HepG2 (cell line): Measurements from ENCODE around the gene RPTOR. TPM values are rescaled to one million over a fixed set of nuclear protein-coding genes. Genes with fewer than 3 reads are reported as not detected.

ENCODE experiments used
- ATAC-seq: fragments of 200-7000 bp; cut with Tn5 transposase; 3 replicates; pipeline ENCODE4 v1.9.1; 2020; ENCODE audit warnings: mild to moderate bottlenecking, moderate library complexity
- BruUV-seq: library from RNA; stranded (reverse); fragments of 400-500 nt; replicated peaks from 2 replicates; lab custom pipeline; 2021; lab: Mats Ljungman, UMichigan
- CTCF ChIA-PET: fragments of 300-600 bp; formaldehyde crosslinking; extraction: SDS; loops from one replicate; lab custom pipeline; 2021; ENCODE audit warnings: low total read pairs, inconsistent platforms, low intra/inter-chr PET ratio; lab: Yijun Ruan, JAX
- POLR2A ChIA-PET: fragments of 350-600 bp; sonication (Branson Sonifier 250); formaldehyde crosslinking; loops from one replicate; lab custom pipeline; 2020; ENCODE audit warnings: antibody characterized with exemption, inconsistent platforms; lab: Yijun Ruan, JAX
- DNase-seq: peaks from one replicate; pipeline ENCODE4 v3.0.0-alpha.2; 2015; ENCODE audit warnings: low spot score
- FAIRE-seq: peaks from 3 replicates; lab custom pipeline; 2011; peaks lifted over from hg19 to GRCh38; lab: Jason Lieb, UNC
- H2AFZ ChIP-seq: one replicate; pipeline ENCODE4 v1.6.1; 2011; ENCODE audit warnings: low read length, inconsistent platforms
- H3K27ac ChIP-seq: fragments of 300-600 bp; 3 replicates; pipeline ENCODE4 v1.8.0; 2011; ENCODE audit warnings: mixed run types, mild to moderate bottlenecking, mixed read lengths, low read length, inconsistent platforms; ENCODE audit not compliant: insufficient read depth; ENCODE audit errors: extremely low read length
- H3K27me3 ChIP-seq, 2 experiments: fragments of 200-600 bp in 1 of 2; 2 replicates in 1 of 2; 3 replicates in 1 of 2; pipeline versions ENCODE4 v1.6.0 to v1.8.0; 2011; ENCODE audit warnings: low read length in 2 of 2, mild to moderate bottlenecking in 2 of 2, moderate library complexity in 2 of 2, inconsistent platforms in 1 of 2; ENCODE audit not compliant: insufficient read depth in 2 of 2, control insufficient read depth in 1 of 2
- H3K36me3 ChIP-seq, 2 experiments: fragments of 200-600 bp in 1 of 2; replicated peaks in 1 of 2; 2 replicates in 1 of 2; 3 replicates in 1 of 2; pipeline versions ENCODE4 v1.5.1 to v1.8.0; 2011; ENCODE audit warnings: low read length in 2 of 2, inconsistent platforms in 1 of 2; ENCODE audit not compliant: insufficient read depth in 2 of 2, control insufficient read depth in 1 of 2
- H3K4me1 ChIP-seq: 2 replicates; pipeline ENCODE4 v1.5.1; 2012; ENCODE audit warnings: low read length, inconsistent platforms; ENCODE audit not compliant: insufficient read depth
- H3K4me2 ChIP-seq: 2 replicates; pipeline ENCODE4 v1.6.0; 2011; ENCODE audit warnings: low read depth, low read length, inconsistent platforms
- H3K4me3 ChIP-seq, 3 experiments: fragments of 200-600 bp in 1 of 3; sonication (generic), shearing (Covaris generic) in 1 of 3; replicated peaks in 1 of 3; 2 replicates each; pipeline ENCODE4 v1.5.1; 2011 to 2016; ENCODE audit warnings: low read length in 3 of 3, inconsistent platforms in 2 of 3, low read depth in 2 of 3, mild to moderate bottlenecking in 2 of 3, control low read depth in 1 of 3, mixed read lengths in 1 of 3; ENCODE audit not compliant: insufficient read depth in 1 of 3
- H3K79me2 ChIP-seq: one replicate; pipeline ENCODE4 v1.6.1; 2011; ENCODE audit warnings: low read length, inconsistent platforms; ENCODE audit not compliant: insufficient read depth
- H3K9ac ChIP-seq: 2 replicates; pipeline ENCODE4 v1.6.0; 2011; ENCODE audit warnings: mild to moderate bottlenecking, low read depth, low read length, inconsistent platforms; ENCODE audit not compliant: insufficient read depth
- H3K9me3 ChIP-seq: 2 replicates; pipeline ENCODE4 v1.5.1; 2012; ENCODE audit warnings: mild to moderate bottlenecking, low read length
- H4K20me1 ChIP-seq: 2 replicates; pipeline ENCODE4 v1.6.0; 2011; ENCODE audit warnings: inconsistent platforms, mild to moderate bottlenecking, low read length, moderate library complexity; ENCODE audit not compliant: insufficient read depth
- CEBPB ChIP-seq: IDR thresholded peaks from 2 replicates; pipeline ENCODE4 v1.6.1; 2011; ENCODE audit warnings: low read depth, low read length, improper control_type of control experiment, borderline replicate concordance
- ERF ChIP-seq: IDR thresholded peaks from 2 replicates; pipeline ENCODE4 v1.6.1; 2018; ENCODE audit warnings: missing biosample characterization, missing genetic modification reagents
- NCOA2 ChIP-seq: sonication (generic); formaldehyde crosslinking; IDR thresholded peaks from 2 replicates; pipeline ENCODE4 v1.8.0; 2022; ENCODE audit warnings: inconsistent platforms
- PLRG1 ChIP-seq: fragments of 450-650 bp; conservative IDR thresholded peaks from 2 replicates; pipeline ENCODE4 v1.6.1; 2016
- RCOR2 ChIP-seq: IDR thresholded peaks from 2 replicates; pipeline ENCODE4 v1.6.1; 2016; ENCODE audit warnings: missing biosample characterization, missing genetic modification reagents
- SRF ChIP-seq: IDR thresholded peaks from 2 replicates; pipeline ENCODE4 v1.6.1; 2011; ENCODE audit warnings: mild to moderate bottlenecking, low read depth, low read length, moderate library complexity
- ZBTB39 ChIP-seq: sonication (generic); formaldehyde crosslinking; IDR thresholded peaks from 2 replicates; pipeline ENCODE4 v1.5.0; 2020; ENCODE audit warnings: missing genetic modification reagents
- ZFP36L1 ChIP-seq: sonication (generic); formaldehyde crosslinking; IDR thresholded peaks from 2 replicates; pipeline ENCODE4 v1.8.0; 2022; ENCODE audit warnings: mild to moderate bottlenecking, missing genetic modification reagents, moderate library complexity
- ZNF10 ChIP-seq: sonication (generic); formaldehyde crosslinking; IDR thresholded peaks from 2 replicates; pipeline ENCODE4 v1.4.0; 2020; ENCODE audit warnings: mild to moderate bottlenecking, low read depth, missing genetic modification reagents, borderline replicate concordance
- ZSCAN29 ChIP-seq: sonication (generic); formaldehyde crosslinking; conservative IDR thresholded peaks from 2 replicates; pipeline ENCODE4 v1.4.0; 2020; ENCODE audit warnings: mild to moderate bottlenecking, missing genetic modification reagents
- WGBS: methylation state at CpG from one replicate; pipeline ENCODE4 v1.1.6; 2017; ENCODE audit warnings: low lambda C conversion rate; 5-methylcytosine and 5-hydroxymethylcytosine counted together
- in situ Hi-C: cut with HindIII; loops from 2 replicates; pipeline ENCODE4 v1.10.0; 2017; ENCODE audit warnings: low pct_unique_long_range_greater_than_20kb; ENCODE audit not compliant: extremely low pct_ligation_motif_present
- intact Hi-C: fragments of 100-400 bp; cut with micrococcal nuclease; formaldehyde crosslinking; loops from one replicate; pipeline ENCODE4 v1.10.0; 2022; ENCODE audit not compliant: unreplicated experiment
- polyA plus RNA-seq, 8 experiments: library from polyadenylated mRNA; depleted of rRNA in 3 of 8; stranded (reverse) in 7 of 8; unstranded in 1 of 8; fragments of >200 nt; fragmentation: Illumina TruSeq in 4 of 8; extraction: Trizol in 4 of 8; gene quantifications; 2 replicates each; pipeline versions ENCODE4 v1.2.1 to v1.2.3, GENCODE V29; 2011 to 2016; ENCODE audit warnings: low read depth in 4 of 8, missing spikeins in 1 of 8, mixed read lengths in 1 of 8; ENCODE audit not compliant: insufficient read depth in 1 of 8
- total RNA-seq, 5 experiments: library from RNA; depleted of rRNA; stranded (reverse); fragments of >200 nt; fragmentation: Illumina TruSeq; extraction: Trizol; gene quantifications; 2 replicates each; pipeline ENCODE4 v1.2.3, GENCODE V29; 2016; ENCODE audit warnings: low read depth in 1 of 5

RPTOR gene
- total and polyA plus RNA-seq, 2 of the 13 experiments (the other 11 are each of a cell fraction or from before 2014, with no cell fraction given) = 6.6 to 25.3 TPM

- H4K20me1 ChIP-seq = no peaks in the 10 kb centered on the region; the same call in 1 of the 2 replicates
- 94% methylated on average over 7 of the region's 7 CpGs for WGBS
- in situ Hi-C loops = no loop called here
- H3K27me3 ChIP-seq = no peaks in the 10 kb centered on the region
- peaks cover 81% of the 10 kb centered on the region for H3K4me1 ChIP-seq
- POLR2A ChIA-PET = no interaction called here
- peaks cover 70% of the 10 kb centered on the region for H3K79me2 ChIP-seq
- H2AFZ ChIP-seq = no peak overlapping the region
- H3K36me3 ChIP-seq = no peaks in the 10 kb centered on the region
- H3K27ac ChIP-seq = no peak overlapping the region
- TF ChIP-seq ZSCAN29 (CRISPR knock-in tag) (no peak), NCOA2 (CRISPR knock-in tag) (no peak), PLRG1 (no peak), ERF (no peak), ZNF10 (no peak), RCOR2 (CRISPR knock-in tag) (no peak), CEBPB (no peak), ZBTB39 (CRISPR knock-in tag) (no peak), SRF (no peak), ZFP36L1 (no peak)
- TF ChIP-seq, all 625 proteins: peak for 0
- H3K9ac ChIP-seq = no peak overlapping the region
- H3K9me3 ChIP-seq = no peaks in the 10 kb centered on the region
- no peak overlapping the region for H3K4me2 ChIP-seq
- no peak overlapping the region for H3K4me3 ChIP-seq
- intact Hi-C loops = no loop called here
- DNase-seq (no peak), FAIRE-seq (no peak), ATAC-seq (no peak)
- BruUV-seq = no TSS peak
- CTCF ChIA-PET = no interaction called here
Measured at GRCh38 chr17:80676096-80676466, 131.4 kb downstream of the RPTOR start.
